NCI-H82 (cell line): Measurements from ENCODE around the gene WDR53.
"Not testable (repeated sequence)": the region's sequence is repeated elsewhere in the genome, so short reads cannot be mapped to it uniquely, and the experiment has no call there.

ENCODE experiments used
- DNase-seq: peaks from one replicate; lab custom pipeline; 2025; lab: John Stamatoyannopoulos, UW

WDR53 gene

GRCh38 chr3:196558476-196558875 lies 9.9 kb downstream of the WDR53 start:
- DNase-seq = no peak

GRCh38 chr3:196557236-196557635 lies 11.1 kb downstream of the WDR53 start:
- DNase-seq = no peak

DNA sequence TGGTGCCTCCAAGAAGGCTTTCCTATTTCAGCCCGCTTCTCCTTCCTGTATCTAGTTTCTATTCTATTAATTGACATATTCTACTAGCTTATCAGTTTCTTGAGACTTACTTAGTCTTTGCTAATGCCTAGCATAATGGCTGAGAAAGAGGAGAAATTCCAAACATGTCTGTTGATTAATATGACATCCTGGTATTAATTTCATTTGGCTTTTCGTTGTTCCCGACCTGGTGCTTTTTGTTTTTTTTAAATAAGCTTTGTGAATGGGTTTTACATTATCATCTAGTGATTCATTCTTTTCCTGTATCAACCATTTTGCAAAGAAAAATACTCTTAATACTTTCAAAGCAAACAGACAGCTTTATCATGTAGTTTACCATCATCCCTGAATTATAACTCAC lies 13.1 kb downstream of the WDR53 start:
- no peak for DNase-seq

GRCh38 chr3:196554205-196554604 lies 14.1 kb downstream of the WDR53 start:
- DNase-seq = no peak

DNA sequence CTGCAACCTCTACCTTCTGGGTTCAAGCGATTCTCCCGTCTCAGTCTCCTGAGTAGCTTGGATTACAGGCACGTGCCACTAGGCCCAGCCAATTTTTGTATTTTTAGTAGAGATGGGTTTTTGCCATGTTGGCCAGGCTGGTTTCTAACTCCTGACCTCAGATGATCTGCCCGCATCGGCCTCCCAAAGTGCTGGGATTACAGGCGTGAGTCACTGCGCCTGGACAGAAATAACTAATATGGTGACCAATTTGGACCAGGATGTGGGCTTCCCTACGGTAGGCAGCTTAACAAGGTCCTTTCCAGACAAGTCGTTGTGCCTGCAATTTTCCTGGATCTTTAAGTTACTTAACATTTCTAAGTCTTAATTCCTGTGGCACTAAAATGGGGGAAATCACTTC lies 14.8 kb downstream of the WDR53 start:
- DNase-seq = no peak

GRCh38 chr3:196552253-196552652 lies 16.1 kb downstream of the WDR53 start:
- no peak for DNase-seq

- DNase-seq = not testable (repeated sequence)
These were observed 18.2 kb downstream of the WDR53 start for GRCh38 chr3:196550172-196550571.

DNA sequence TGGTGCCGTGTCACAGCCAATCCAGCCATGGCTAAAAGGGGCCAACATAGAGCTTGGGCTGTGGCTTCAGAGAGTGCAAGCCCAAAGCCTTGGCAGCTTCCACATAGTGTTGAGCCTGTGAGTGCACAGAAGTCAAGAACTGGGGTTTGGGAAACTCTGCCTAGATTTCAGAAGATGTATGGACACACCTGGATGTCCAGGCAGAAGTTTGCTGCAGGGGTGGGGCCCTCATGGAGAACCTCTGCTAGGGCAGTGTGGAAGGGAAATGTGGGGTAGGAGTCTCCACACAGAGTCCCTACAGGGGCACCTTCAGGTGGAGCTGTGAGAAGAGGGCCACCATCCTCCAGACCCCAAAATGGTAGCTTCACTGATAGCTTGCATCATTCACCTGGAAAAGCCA lies 19.0 kb downstream of the WDR53 start:
- DNase-seq = not testable (repeated sequence)

DNA sequence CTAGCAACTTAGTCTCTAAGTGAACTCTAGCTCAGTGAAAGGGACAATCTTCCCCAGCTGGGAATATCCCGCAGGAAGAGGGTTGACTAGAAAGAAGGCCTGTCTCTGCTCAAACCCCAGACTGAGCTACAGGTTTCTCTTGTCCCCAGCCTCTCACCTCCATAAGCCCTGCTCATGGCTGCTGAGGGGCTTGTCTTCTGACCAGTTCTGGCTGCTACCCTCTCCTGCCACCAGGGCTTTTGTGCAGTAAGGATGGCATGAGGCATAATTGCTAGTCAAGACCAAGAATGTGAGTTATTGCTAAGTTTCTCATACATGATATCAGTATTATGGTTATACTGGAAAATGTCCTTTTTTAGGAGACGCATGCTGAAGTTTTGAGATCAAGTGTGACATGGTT lies 21.3 kb downstream of the WDR53 start:
- no peak for DNase-seq

DNA sequence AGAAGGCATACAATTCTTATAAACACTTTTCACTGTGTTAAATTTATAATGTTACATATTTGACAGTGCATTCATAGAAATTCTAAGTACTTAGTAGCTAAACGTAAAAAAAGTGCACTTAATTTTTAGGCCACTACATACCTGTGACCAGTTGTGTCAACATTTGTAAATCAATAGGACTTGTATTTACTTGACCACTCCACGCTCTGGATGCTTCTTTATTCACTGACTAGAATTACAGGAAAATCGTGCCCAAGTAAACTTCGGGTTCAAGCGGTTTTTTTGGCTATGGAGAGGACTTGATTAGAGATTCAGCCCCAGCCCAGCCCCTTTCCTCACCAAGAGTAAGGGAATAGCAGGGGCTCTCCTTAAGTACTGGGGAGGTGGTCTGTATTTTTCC lies 21.8 kb downstream of the WDR53 start:
- DNase-seq = no peak

DNA sequence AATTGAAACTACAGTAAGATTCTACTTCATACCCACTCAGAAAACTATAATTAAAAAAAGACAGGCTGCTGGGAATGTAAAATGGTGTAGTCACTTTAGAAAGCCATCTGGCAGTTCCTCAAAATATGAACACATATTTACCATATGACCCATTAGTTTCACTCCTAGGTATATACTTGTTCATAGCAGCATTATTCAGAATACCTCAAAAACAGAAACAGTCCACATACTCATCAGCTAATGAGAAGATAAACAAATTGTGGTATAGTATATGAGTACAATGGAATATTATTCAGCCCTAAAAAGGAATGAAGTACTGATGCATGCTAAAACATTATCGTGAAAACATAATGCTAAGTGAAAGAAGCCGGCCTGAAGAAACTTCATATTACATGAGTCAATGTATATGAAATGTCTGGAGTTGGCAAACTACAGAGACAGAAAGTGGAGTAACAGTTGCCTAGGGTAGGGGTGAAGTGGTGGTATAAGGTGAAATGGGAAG lies 23.8 kb downstream of the WDR53 start:
- no peak for DNase-seq

DNA sequence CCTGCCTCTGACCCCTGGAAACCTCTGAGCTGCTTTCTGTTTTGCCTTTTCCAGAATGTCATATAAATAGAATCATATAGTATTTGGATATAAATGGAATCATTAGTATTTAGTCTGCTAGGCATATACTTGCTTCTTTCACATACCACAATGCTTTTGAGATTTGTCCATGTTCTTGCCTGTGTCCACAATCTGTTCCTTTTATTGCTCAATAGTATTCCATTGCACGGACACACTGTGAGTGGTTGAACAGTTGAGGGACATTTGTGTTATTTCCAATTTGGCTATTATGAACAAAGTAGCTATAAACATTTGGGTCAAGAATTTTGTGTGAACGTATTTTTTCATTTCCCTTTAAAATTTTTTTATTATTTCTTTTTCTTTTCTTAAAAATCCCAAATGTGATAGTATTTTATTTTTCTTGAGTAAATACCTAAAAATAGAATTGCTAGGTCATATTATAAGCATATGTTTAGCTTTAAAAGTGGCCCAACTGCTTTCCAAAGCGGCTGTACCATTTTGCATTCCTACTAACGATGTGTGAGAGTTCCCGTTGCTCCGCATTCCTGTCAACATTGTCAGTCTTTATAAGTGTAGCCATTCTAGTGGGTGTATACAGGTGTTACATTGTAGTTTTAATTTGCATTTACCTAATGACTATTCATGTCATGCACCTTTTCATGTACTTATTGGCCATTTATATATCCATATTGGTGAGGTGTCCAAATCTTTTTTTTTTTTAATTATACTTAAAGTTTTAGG lies 26.5 kb downstream of the WDR53 start:
- no peak for DNase-seq

DNA sequence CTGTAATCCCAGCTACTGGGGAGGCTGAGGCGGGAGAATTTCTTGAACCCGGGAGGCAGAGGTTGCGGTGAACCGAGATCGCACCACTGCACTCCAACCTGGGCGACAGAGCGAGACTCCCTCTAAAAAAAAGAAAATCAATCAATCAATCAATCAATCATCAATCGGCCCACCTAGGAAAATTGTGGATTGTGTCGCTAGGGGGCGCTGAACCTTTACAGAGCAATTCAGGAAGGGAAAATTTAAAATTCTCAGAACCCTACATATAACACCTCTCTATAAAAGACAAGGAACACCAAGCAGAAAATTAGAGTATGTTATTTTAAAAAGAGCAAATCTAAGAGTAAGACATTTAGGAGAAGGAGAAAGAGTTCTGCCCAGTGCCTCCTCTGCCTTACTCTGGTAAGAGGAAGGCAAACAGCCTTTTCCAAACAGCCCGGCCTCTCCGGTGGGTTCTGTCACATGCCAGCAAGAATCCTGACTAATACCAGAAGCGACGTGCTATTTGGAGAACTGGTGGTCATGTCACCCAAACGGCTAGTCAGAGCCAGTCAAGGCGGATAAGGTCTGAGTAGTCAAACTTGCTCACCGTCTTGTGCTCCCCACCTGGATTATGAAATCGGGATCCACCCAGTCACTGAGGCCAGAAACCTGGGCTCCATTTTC lies 30.9 kb downstream of the WDR53 start:
- peak; percentile 64 for DNase-seq

- no peak for DNase-seq
These were observed 35.1 kb downstream of the WDR53 start for GRCh38 chr3:196533260-196533681.

DNA sequence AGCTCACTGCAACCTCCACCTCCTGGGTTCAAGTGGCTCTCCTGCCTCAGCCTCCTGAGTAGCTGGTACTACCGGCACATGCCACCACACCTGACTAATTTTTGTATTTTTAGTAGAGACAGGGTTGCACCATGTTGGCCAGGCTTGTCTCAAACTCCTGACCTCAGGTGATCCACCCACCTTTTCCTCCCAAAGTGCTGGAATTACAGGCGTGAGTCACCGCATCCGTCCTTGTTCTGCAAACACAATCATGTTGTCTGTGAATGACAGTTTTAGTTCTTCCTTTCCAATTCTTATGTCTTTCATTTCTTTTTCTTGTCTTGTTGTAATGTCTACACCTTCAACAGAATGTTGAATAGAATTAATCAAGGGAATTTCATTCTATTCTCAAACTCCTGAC lies 36.9 kb downstream of the WDR53 start:
- no peak for DNase-seq

GRCh38 chr3:196528639-196529233 lies 39.6 kb downstream of the WDR53 start:
- peak; percentile 52 for DNase-seq

GRCh38 chr3:196525141-196525540 lies 43.2 kb downstream of the WDR53 start:
- no peak for DNase-seq

DNA sequence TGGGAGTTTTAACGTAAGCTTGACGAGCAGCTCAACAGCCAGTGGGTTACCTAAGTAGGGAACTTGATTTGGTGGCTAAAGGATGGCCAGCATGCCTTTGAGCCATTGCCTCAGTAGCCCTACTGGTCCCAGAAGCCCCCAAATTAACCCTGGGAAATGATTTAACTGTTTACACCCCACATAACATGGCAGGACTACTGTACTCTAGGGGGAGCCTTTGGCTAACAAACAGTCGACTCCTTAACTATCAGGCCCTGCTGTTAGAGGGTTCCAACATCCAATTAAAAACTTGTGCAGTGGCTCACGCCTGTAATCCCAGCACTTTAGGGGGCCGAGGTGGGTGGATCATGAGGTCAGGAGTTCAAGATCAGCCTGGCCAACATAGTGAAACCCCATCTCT lies 43.8 kb downstream of the WDR53 start:
- DNase-seq = peak; percentile 81

DNA sequence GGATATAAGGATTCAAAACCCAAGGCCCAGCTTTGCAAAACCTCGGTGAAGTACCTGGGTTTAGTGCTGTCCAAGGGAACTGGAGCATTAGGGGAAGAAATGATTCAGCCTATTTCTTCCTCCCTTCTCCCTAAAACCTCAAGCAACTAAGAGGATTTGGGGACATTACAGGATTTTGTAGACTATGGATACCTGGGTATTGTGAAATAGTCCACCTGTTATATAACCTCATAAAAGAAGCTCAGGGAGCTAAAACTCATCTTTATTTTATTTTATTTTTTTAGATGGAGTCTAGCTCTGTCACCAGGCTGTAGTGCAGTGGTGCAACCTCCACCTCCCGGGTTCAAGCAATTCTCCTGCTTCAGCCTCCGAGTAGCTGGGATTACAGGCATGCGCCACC lies 44.5 kb downstream of the WDR53 start:
- DNase-seq = no peak

DNA sequence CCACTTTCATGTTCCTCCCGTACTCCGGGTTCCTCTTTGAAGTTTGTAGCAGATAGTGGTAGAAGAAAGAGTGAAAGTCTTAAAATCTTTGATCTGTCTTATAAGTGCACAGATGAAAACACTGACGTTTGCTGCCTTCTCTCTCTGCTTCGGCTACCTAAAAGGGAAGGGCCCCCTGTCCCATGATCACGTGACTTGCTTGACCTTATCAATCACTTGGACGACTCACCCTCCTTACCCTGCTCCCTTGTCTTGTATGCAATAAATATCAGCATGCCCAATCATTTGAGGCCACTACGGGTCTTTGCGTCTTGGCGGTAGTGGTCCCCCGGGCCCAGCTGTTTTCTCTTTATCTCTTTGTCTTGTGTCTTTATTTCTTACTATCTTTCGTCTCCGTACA lies 47.1 kb downstream of the WDR53 start:
- not testable (repeated sequence) for DNase-seq

DNA sequence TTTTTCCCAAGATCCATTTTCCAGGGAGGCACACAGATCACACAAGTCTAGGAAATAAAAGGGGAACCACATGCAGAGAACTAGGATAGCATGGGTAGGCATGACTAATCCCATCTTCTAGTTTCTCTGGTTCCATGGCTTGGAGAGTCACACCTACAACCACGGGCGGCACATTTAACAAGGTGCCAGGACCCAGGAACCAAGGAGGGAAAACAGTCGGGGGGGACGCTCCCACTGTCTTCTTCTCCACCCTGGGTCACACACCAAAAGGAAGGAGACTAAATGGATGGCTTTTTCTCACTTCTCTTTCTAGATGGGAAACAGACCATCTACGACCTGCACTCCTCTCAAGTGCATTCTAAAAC lies 48.7 kb downstream of the WDR53 start:
- DNase-seq = no peak

GRCh38 chr3:196518966-196519717 lies 49.2 kb downstream of the WDR53 start:
- DNase-seq = peak; percentile 95
